Liver (tissue), 9 donors: ENCODE data around the gene TANGO6. TPM values are rescaled to one million over a fixed set of nuclear protein-coding genes. Genes with fewer than 3 reads are reported as not detected.

Source experiments
- DNase-seq: peaks from one replicate; pipeline ENCODE4 v3.0.0-alpha.2; 2017; ENCODE audit warnings: low spot score
- H3K27ac ChIP-seq, 2 donors: one replicate each; pipeline ENCODE4 v1.7.0; 2013; ENCODE audit warnings: inconsistent platforms in 2 of 2, low read length in 2 of 2, control low read depth in 1 of 2, low read depth in 1 of 2, mild to moderate bottlenecking in 1 of 2
- H3K27me3 ChIP-seq, 4 donors: one replicate each; pipeline versions ENCODE4 v1.6.1 to v1.7.0; 2013; ENCODE audit warnings: low read length in 3 of 4, inconsistent platforms in 1 of 4, mild to moderate bottlenecking in 1 of 4, moderate library complexity in 1 of 4; ENCODE audit not compliant: control insufficient read depth in 4 of 4, insufficient read depth in 4 of 4
- H3K36me3 ChIP-seq, 4 donors: one replicate each; pipeline versions ENCODE4 v1.6.1 to v1.7.0; 2013; ENCODE audit warnings: low read length in 3 of 4, mild to moderate bottlenecking in 3 of 4, low read depth in 1 of 4, moderate library complexity in 1 of 4; ENCODE audit not compliant: control insufficient read depth in 4 of 4, insufficient read depth in 3 of 4
- H3K4me1 ChIP-seq, 4 donors: one replicate each; pipeline versions ENCODE4 v1.6.1 to v1.7.0; 2013; ENCODE audit warnings: low read length in 3 of 4, mild to moderate bottlenecking in 3 of 4, moderate library complexity in 1 of 4; ENCODE audit not compliant: control insufficient read depth in 4 of 4, insufficient read depth in 4 of 4
- H3K4me3 ChIP-seq, 3 donors: one replicate each; pipeline versions ENCODE4 v1.6.1 to v1.7.0; 2013; ENCODE audit warnings: low read length in 3 of 3, control low read depth in 1 of 3, low read depth in 1 of 3, mild to moderate bottlenecking in 1 of 3
- H3K9ac ChIP-seq, 2 donors: one replicate each; pipeline ENCODE4 v1.7.0; 2013; ENCODE audit warnings: low read length in 2 of 2, mild to moderate bottlenecking in 2 of 2, moderate library complexity in 2 of 2, control low read depth in 1 of 2, low read depth in 1 of 2
- H3K9me3 ChIP-seq, 4 donors: one replicate each; pipeline versions ENCODE4 v1.6.1 to v1.7.0; 2013; ENCODE audit warnings: low read length in 3 of 4; ENCODE audit not compliant: control insufficient read depth in 4 of 4
- ATF3 ChIP-seq: IDR thresholded peaks from 2 replicates; pipeline ENCODE4 v1.6.1; 2016; ENCODE audit warnings: antibody characterized with exemption
- CTCF ChIP-seq: fragments of 150-350 bp; IDR thresholded peaks from 2 replicates; pipeline ENCODE4 v1.5.1; 2017; ENCODE audit warnings: improper control_type of control experiment, low read depth, low read length; ENCODE audit not compliant: missing input control
- EGR1 ChIP-seq, 2 donors: IDR thresholded peaks; 2 replicates each; pipeline ENCODE4 v1.6.1; 2016 to 2018; ENCODE audit warnings: antibody characterized with exemption in 2 of 2, low read depth in 2 of 2
- FOXA1 ChIP-seq: IDR thresholded peaks from 2 replicates; pipeline ENCODE4 v1.6.1; 2016; ENCODE audit warnings: antibody characterized with exemption
- FOXA2 ChIP-seq: IDR thresholded peaks from 2 replicates; pipeline ENCODE4 v1.6.1; 2016; ENCODE audit warnings: antibody characterized with exemption
- GABPA ChIP-seq, 2 donors: IDR thresholded peaks in 1 of 2; conservative IDR thresholded peaks in 1 of 2; 2 replicates each; pipeline ENCODE4 v1.6.1; 2016; ENCODE audit warnings: antibody characterized with exemption in 2 of 2, mild to moderate bottlenecking in 1 of 2, moderate library complexity in 1 of 2
- HNF4A ChIP-seq, 2 donors: conservative IDR thresholded peaks; 2 replicates each; pipeline ENCODE4 v1.6.1; 2016; ENCODE audit warnings: antibody characterized with exemption in 2 of 2, mild to moderate bottlenecking in 2 of 2
- HNF4G ChIP-seq: IDR thresholded peaks from 2 replicates; pipeline ENCODE4 v1.6.1; 2016; ENCODE audit warnings: antibody characterized with exemption
- JUND ChIP-seq, 2 donors: IDR thresholded peaks; 2 replicates each; pipeline ENCODE4 v1.6.1; 2016; ENCODE audit warnings: antibody characterized with exemption in 2 of 2
- MAX ChIP-seq: IDR thresholded peaks from 2 replicates; pipeline ENCODE4 v1.6.1; 2016; ENCODE audit warnings: antibody characterized with exemption
- NR2F2 ChIP-seq: IDR thresholded peaks from 2 replicates; pipeline ENCODE4 v1.6.1; 2016; ENCODE audit warnings: antibody characterized with exemption
- RAD21 ChIP-seq, 2 donors: IDR thresholded peaks; 2 replicates each; pipeline ENCODE4 v1.6.1; 2016; ENCODE audit warnings: antibody characterized with exemption in 2 of 2, mild to moderate bottlenecking in 2 of 2
- REST ChIP-seq: IDR thresholded peaks from 2 replicates; pipeline ENCODE4 v1.6.1; 2016; ENCODE audit warnings: antibody characterized with exemption, mild to moderate bottlenecking
- RXRA ChIP-seq, 2 donors: IDR thresholded peaks; 2 replicates each; pipeline ENCODE4 v1.6.1; 2017 to 2018; ENCODE audit warnings: antibody characterized with exemption in 2 of 2, mild to moderate bottlenecking in 1 of 2
- SP1 ChIP-seq: IDR thresholded peaks from 2 replicates; pipeline ENCODE4 v1.6.1; 2018; ENCODE audit warnings: antibody characterized with exemption, mild to moderate bottlenecking
- TAF1 ChIP-seq: conservative IDR thresholded peaks from 2 replicates; pipeline ENCODE4 v1.6.1; 2016; ENCODE audit warnings: antibody characterized with exemption, mild to moderate bottlenecking
- YY1 ChIP-seq: IDR thresholded peaks from 2 replicates; pipeline ENCODE4 v1.6.1; 2016; ENCODE audit warnings: antibody characterized with exemption, mild to moderate bottlenecking
- WGBS: extraction: QIAGEN DNeasy Blood & Tissue Kit; methylation state at CpG from one replicate; pipeline ENCODE4 v1.1.7; 2013; 5-methylcytosine and 5-hydroxymethylcytosine counted together
- polyA plus RNA-seq, 2 donors: library from polyadenylated mRNA; stranded (reverse) in 1 of 2; unstranded in 1 of 2; fragments of 200-250 nt in 1 of 2; fragments of >200 nt in 1 of 2; fragmentation: Nextera tagmentation in 1 of 2; extraction: Ambion mirVana in 1 of 2; gene quantifications; one replicate each; pipeline versions ENCODE4 v1.2.1 to v1.2.3, GENCODE V29; 2013 to 2015
- total RNA-seq, 2 donors: library from RNA; depleted of rRNA; stranded (reverse); fragments of >200 nt; gene quantifications; one replicate each; pipeline ENCODE4 v1.2.3, GENCODE V29; 2014
- TF ChIP-seq, protein P1 (sequence below): IDR thresholded peaks from 2 replicates; pipeline ENCODE4 v1.6.1; 2016; ENCODE audit warnings: antibody characterized with exemption
- donor health status: healthy.
- donor health status: healthy.
- donor health status: healthy.
- donor health status: healthy.
- donor health status: healthy.

Gene TANGO6
- total and polyA plus RNA-seq, 4 donors: 6.8 to 40.6 (median 10.5) TPM

DNA sequence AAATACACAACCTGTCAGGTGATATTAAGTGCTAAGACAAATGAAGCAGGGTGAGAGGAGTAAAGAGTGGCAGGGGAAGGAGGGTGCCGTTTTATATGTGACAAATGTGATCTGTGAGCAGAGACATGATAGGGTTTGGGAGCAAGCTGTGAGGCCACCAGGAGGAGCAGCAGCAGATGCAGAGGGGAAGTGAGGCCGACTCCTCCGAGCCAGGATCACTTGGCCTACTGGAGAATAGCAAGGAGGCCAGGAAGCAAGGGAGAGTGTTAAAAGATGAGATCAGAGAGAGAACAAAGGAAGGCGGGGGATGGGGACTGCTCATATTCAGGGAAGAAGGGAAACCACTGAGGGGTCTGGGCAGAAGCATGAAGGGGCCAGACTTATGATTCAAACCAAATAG is 129.4 kb downstream of the TANGO6 start:
- TF ChIP-seq HNF4G (no peak), RAD21 (IDR thresholded peaks at IDR 0.05) (no peak), ATF3 (no peak), CTCF (no peak), MAX (no peak), GABPA (IDR thresholded peaks at IDR 0.05 in 1 of 2, conservative IDR thresholded peaks at IDR 0.05 in 1 of 2) (no peak), EGR1 (IDR thresholded peaks at IDR 0.05; ENCODE audit: low read depth in 2 of 2) (no peak), JUND (IDR thresholded peaks at IDR 0.05) (no peak), YY1 (no peak), REST (no peak), SP1 (no peak), FOXA1 (no peak), TAF1 (no peak), FOXA2 (no peak), NR2F2 (no peak)
- TF ChIP-seq, protein P1, sequence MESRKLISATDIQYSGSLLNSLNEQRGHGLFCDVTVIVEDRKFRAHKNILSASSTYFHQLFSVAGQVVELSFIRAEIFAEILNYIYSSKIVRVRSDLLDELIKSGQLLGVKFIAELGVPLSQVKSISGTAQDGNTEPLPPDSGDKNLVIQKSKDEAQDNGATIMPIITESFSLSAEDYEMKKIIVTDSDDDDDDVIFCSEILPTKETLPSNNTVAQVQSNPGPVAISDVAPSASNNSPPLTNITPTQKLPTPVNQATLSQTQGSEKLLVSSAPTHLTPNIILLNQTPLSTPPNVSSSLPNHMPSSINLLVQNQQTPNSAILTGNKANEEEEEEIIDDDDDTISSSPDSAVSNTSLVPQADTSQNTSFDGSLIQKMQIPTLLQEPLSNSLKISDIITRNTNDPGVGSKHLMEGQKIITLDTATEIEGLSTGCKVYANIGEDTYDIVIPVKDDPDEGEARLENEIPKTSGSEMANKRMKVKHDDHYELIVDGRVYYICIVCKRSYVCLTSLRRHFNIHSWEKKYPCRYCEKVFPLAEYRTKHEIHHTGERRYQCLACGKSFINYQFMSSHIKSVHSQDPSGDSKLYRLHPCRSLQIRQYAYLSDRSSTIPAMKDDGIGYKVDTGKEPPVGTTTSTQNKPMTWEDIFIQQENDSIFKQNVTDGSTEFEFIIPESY: no peak
- no peak for DNase-seq
- 79% methylated on average over 4 of the region's 4 CpGs for WGBS
- Histone ChIP-seq H3K4me3 (no peak overlapping the region), H3K4me1 (no peaks in the 10 kb centered on the region), H3K27me3 (no peaks in the 10 kb centered on the region), H3K36me3 (peaks cover 3 to 27% (median 20%) of the 10 kb centered on the region in 4 donors), H3K27ac (no peak overlapping the region), H3K9ac (no peak overlapping the region), H3K9me3 (no peaks in the 10 kb centered on the region)

DNA sequence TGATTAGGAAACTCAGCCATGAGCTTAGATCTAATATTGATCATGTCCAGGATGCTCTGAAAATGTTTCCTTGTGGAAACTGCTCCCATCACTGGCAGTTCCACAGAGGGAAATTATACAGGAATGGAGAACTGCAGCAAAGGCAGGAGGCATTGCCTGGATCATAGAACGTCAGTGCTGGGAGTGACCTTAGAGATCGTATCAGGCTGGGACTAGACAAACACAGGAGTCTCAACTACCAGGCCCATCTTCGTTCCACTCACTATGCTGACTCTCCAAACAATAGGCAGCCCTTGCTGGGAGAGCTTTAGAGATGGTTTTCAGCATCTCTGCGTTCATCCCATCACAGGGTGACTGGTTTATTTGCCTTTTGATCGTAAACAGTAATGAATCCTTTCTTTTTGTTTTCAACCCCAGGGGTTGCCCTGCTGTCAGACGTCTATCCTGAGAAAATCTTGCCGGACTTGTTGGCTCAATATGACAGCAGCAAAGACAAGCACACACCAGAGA is 130.3 kb downstream of the TANGO6 start:
- no peak overlapping the region for H3K9ac ChIP-seq
- no peak overlapping the region for H3K27ac ChIP-seq
- no peaks in the 10 kb centered on the region for H3K4me1 ChIP-seq
- H3K4me3 ChIP-seq: no peak overlapping the region
- H3K36me3 ChIP-seq: peaks cover 3 to 30% (median 21%) of the 10 kb centered on the region in 4 donors
- no peaks in the 10 kb centered on the region for H3K27me3 ChIP-seq
- no peak for TF ChIP-seq EGR1 (IDR thresholded peaks at IDR 0.05; ENCODE audit: low read depth in 2 of 2)
- TF ChIP-seq RAD21 (IDR thresholded peaks at IDR 0.05): no peak
- TF ChIP-seq JUND (IDR thresholded peaks at IDR 0.05): no peak
- no peak for TF ChIP-seq FOXA2
- TF ChIP-seq RXRA (IDR thresholded peaks at IDR 0.05): no peak
- TF ChIP-seq YY1: no peak
- TF ChIP-seq HNF4A (conservative IDR thresholded peaks at IDR 0.05): no peak
- no peak for DNase-seq
- WGBS: 94% methylated on average over 7 of the region's 7 CpGs
- H3K9me3 ChIP-seq: no peaks in the 10 kb centered on the region
